Upper lobe of left lung (tissue), 4 donors: Measurements from ENCODE around the gene XPO6.

Source experiments
- EP300 ChIP-seq, 4 donors: sonication (generic); formaldehyde crosslinking; IDR thresholded peaks; one replicate each; pipeline ENCODE4 v1.5.1; 2017; ENCODE audit warnings: antibody characterized with exemption in 4 of 4, control low read depth in 2 of 4
- POLR2A ChIP-seq, 4 donors: fragments of 450-650 bp; IDR thresholded peaks; one replicate each; pipeline ENCODE4 v1.5.1; 2016 to 2017; ENCODE audit warnings: antibody characterized with exemption in 4 of 4, mild to moderate bottlenecking in 2 of 4
- POLR2AphosphoS5 ChIP-seq, 2 donors: sonication (generic); formaldehyde crosslinking; IDR thresholded peaks; one replicate each; pipeline ENCODE4 v1.5.1; 2017; ENCODE audit warnings: antibody characterized with exemption in 2 of 2
- TF ChIP-seq, protein P1 (sequence below), 6 experiments: fragments of 450-650 bp in 4 of 6; fragments of 200-600 bp in 2 of 6; sonication (generic) in 2 of 6; IDR thresholded peaks; one replicate each; pipeline ENCODE4 v1.5.1; 2016 to 2019; ENCODE audit warnings: antibody characterized with exemption in 6 of 6

DNA sequence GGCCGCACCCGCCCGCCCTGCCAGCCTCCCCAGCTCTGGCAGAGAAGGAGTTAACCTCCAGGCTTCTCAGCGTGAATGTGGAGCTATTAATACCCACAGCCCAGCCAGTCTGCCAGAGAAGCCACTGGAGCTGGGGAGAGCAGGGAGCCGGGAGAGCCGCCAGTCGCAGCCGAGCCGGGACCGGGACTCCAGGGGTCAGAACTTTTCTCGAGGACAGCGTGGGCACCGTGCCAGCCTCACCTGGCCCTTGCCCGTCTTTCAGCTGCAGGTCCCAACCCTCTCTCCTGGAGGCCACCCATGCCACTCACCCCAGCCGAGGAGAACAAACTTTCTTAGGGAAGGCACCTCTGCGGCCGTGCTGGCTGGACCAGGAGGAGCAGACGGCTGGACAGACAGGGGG, 46.8 kb upstream of the XPO6 start:
- TF ChIP-seq, protein P1, sequence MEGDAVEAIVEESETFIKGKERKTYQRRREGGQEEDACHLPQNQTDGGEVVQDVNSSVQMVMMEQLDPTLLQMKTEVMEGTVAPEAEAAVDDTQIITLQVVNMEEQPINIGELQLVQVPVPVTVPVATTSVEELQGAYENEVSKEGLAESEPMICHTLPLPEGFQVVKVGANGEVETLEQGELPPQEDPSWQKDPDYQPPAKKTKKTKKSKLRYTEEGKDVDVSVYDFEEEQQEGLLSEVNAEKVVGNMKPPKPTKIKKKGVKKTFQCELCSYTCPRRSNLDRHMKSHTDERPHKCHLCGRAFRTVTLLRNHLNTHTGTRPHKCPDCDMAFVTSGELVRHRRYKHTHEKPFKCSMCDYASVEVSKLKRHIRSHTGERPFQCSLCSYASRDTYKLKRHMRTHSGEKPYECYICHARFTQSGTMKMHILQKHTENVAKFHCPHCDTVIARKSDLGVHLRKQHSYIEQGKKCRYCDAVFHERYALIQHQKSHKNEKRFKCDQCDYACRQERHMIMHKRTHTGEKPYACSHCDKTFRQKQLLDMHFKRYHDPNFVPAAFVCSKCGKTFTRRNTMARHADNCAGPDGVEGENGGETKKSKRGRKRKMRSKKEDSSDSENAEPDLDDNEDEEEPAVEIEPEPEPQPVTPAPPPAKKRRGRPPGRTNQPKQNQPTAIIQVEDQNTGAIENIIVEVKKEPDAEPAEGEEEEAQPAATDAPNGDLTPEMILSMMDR (IDR thresholded peaks at IDR 0.05), result no peak
- TF ChIP-seq POLR2A (IDR thresholded peaks at IDR 0.05), result no peak
- no peak for TF ChIP-seq POLR2AphosphoS5 (IDR thresholded peaks at IDR 0.05)
- no peak for TF ChIP-seq EP300 (IDR thresholded peaks at IDR 0.05)
